Neuronal stem cell (in vitro differentiated cells): ENCODE measurements around the gene HIF1A.
A peak's percentile ranks its signal among the peaks of the same experiment; 100 is the strongest.

Source experiments
- DNase-seq: peaks from one replicate; pipeline ENCODE4 v3.0.0-alpha.2; 2013; ENCODE audit warnings: low spot score
- H2AFZ ChIP-seq: one replicate; pipeline ENCODE4 v1.6.1; 2013; ENCODE audit warnings: mild to moderate bottlenecking, low read length, inconsistent platforms
- H2AK5ac ChIP-seq: 2 replicates; pipeline ENCODE4 v1.6.1; 2013; ENCODE audit warnings: low read depth, mild to moderate bottlenecking, inconsistent platforms, low read length, moderate library complexity, mixed read lengths
- H2BK120ac ChIP-seq: 2 replicates; pipeline ENCODE4 v1.6.1; 2013; ENCODE audit warnings: low read depth, mild to moderate bottlenecking, inconsistent platforms, low read length, moderate library complexity, mixed read lengths
- H2BK12ac ChIP-seq: one replicate; pipeline ENCODE4 v1.6.1; 2013; ENCODE audit warnings: low read length, inconsistent platforms
- H2BK15ac ChIP-seq: 2 replicates; pipeline ENCODE4 v1.6.1; 2013; ENCODE audit warnings: mild to moderate bottlenecking, low read length, inconsistent platforms, mixed read lengths
- H2BK5ac ChIP-seq: one replicate; pipeline ENCODE4 v1.6.1; 2013; ENCODE audit warnings: inconsistent platforms, mild to moderate bottlenecking, low read length, moderate library complexity
- H3K14ac ChIP-seq: one replicate; pipeline ENCODE4 v1.6.1; 2013; ENCODE audit warnings: low read length, inconsistent platforms
- H3K18ac ChIP-seq: 2 replicates; pipeline ENCODE4 v1.6.1; 2013; ENCODE audit warnings: low read length, inconsistent platforms
- H3K23ac ChIP-seq: 2 replicates; pipeline ENCODE4 v1.6.1; 2013; ENCODE audit warnings: low read depth, mild to moderate bottlenecking, mixed read lengths, low read length, inconsistent platforms; ENCODE audit not compliant: poor library complexity
- H3K27ac ChIP-seq: replicated peaks from 3 replicates; pipeline ENCODE4 v1.5.1; 2013; ENCODE audit warnings: low read length, inconsistent platforms
- H3K27me3 ChIP-seq, 3 experiments: 2 replicates each; pipeline ENCODE4 v1.6.1; 2013; ENCODE audit warnings: low read length in 3 of 3, mild to moderate bottlenecking in 2 of 3, inconsistent platforms in 1 of 3, low read depth in 1 of 3, mixed read lengths in 1 of 3, moderate library complexity in 1 of 3; ENCODE audit not compliant: control insufficient read depth in 3 of 3, insufficient read depth in 3 of 3
- H3K36me3 ChIP-seq, 2 donors: replicated peaks in 1 of 2; 2 replicates each; pipeline ENCODE4 v1.6.1; 2013; ENCODE audit warnings: low read length in 2 of 2; ENCODE audit not compliant: control insufficient read depth in 2 of 2, insufficient read depth in 2 of 2
- H3K4ac ChIP-seq: 2 replicates; pipeline ENCODE4 v1.6.1; 2013; ENCODE audit warnings: inconsistent platforms, mild to moderate bottlenecking, low read length, moderate library complexity
- H3K4me1 ChIP-seq, 2 donors: 1 replicate in 1 of 2; 2 replicates in 1 of 2; pipeline ENCODE4 v1.6.1; 2013; ENCODE audit warnings: low read length in 2 of 2, low read depth in 1 of 2; ENCODE audit not compliant: control insufficient read depth in 2 of 2, insufficient read depth in 1 of 2
- H3K4me2 ChIP-seq: one replicate; pipeline ENCODE4 v1.6.1; 2013; ENCODE audit warnings: mild to moderate bottlenecking, low read length, inconsistent platforms; ENCODE audit not compliant: insufficient read depth, poor library complexity, severe bottlenecking
- H3K4me3 ChIP-seq, 2 donors: 2 replicates each; pipeline ENCODE4 v1.5.1; 2013; ENCODE audit warnings: low read length in 2 of 2, mild to moderate bottlenecking in 2 of 2, inconsistent platforms in 1 of 2, moderate library complexity in 1 of 2
- H3K79me1 ChIP-seq: one replicate; pipeline ENCODE4 v1.6.1; 2013; ENCODE audit warnings: low read depth, mild to moderate bottlenecking, inconsistent platforms, low read length, moderate library complexity
- H3K9ac ChIP-seq: one replicate; pipeline ENCODE4 v1.6.1; 2013; ENCODE audit warnings: mild to moderate bottlenecking, low read depth, low read length, inconsistent platforms; ENCODE audit not compliant: poor library complexity
- H3K9me3 ChIP-seq, 2 donors: replicated peaks in 1 of 2; 2 replicates each; pipeline versions ENCODE3 to v1.6.1; 2013; ENCODE audit warnings: low read length in 2 of 2, mild to moderate bottlenecking in 2 of 2, inconsistent platforms in 1 of 2, low read depth in 1 of 2, mixed read lengths in 1 of 2, moderate library complexity in 1 of 2; ENCODE audit not compliant: control insufficient read depth in 2 of 2, insufficient read depth in 1 of 2
- H4K8ac ChIP-seq: one replicate; pipeline ENCODE4 v1.6.1; 2013; ENCODE audit warnings: low read depth, mild to moderate bottlenecking, inconsistent platforms, low read length, moderate library complexity
- H4K91ac ChIP-seq: one replicate; pipeline ENCODE4 v1.6.1; 2013; ENCODE audit warnings: low read length, low read depth, mild to moderate bottlenecking, inconsistent platforms; ENCODE audit not compliant: poor library complexity
- WGBS, 2 donors: extraction: QIAGEN DNeasy Blood & Tissue Kit; methylation state at CpG; one replicate each; pipeline ENCODE4 v1.1.7; 2013; ENCODE audit warnings: missing lambda C conversion rate in 2 of 2, mixed read lengths in 1 of 2; ENCODE audit not compliant: insufficient read length in 2 of 2, insufficient replicate concordance in 1 of 2; ENCODE audit errors: extremely low coverage in 2 of 2; 5-methylcytosine and 5-hydroxymethylcytosine counted together

The HIF1A gene

DNA sequence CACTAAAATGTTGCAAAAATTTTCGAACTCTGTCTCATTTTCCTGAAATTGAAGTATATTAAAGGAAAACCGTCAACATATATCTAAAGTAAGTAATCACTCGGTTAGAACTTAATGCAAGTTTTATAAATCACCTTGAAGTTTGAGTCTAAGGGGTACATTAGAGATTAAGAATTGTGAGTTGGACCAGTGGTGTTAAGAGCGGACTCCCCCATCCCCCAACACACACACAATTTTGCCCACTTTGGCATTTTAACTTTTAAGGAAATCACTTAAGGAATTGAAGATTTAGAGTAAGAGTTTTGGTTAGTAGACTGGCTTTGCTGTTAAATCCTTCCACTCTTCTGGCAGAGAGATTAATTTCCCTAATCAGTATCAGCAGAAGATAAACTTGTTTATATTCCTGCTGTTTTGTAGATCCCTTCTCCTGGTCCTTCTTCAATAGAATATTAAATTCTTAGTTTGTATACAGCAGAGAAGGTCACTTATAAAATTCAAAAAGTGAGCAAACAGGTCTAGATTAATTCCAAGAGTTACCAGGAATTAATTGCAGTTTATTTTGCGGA lies 1.5 kb downstream of the HIF1A start:
- no peaks in the 10 kb centered on the region for H3K9me3 ChIP-seq
- H2BK12ac ChIP-seq, result no peak overlapping the region
- no peak overlapping the region for H2AK5ac ChIP-seq
- H3K27me3 ChIP-seq, result no peaks in the 10 kb centered on the region
- no peak overlapping the region for H3K14ac ChIP-seq
- H3K4me2 ChIP-seq, result peak overlapping the region; percentile 31
- H3K36me3 ChIP-seq, result peaks cover 0 to 9% of the 10 kb centered on the region in 2 donors
- H4K91ac ChIP-seq, result no peak overlapping the region
- no peaks in the 10 kb centered on the region for H3K79me1 ChIP-seq
- H2AFZ ChIP-seq, result no peak overlapping the region
- no peak overlapping the region for H3K9ac ChIP-seq
- no peak overlapping the region for H3K27ac ChIP-seq
- no peak overlapping the region for H2BK120ac ChIP-seq
- H3K4me3 ChIP-seq, result peak overlapping the region; percentile 76 to 92
- H2BK15ac ChIP-seq, result no peak overlapping the region
- no CpG with 5 or more reads among the region's 5 CpGs for WGBS, 2 donors
- no peak overlapping the region for H3K18ac ChIP-seq
- no peak overlapping the region for H3K23ac ChIP-seq
- no peak overlapping the region for H4K8ac ChIP-seq
- H2BK5ac ChIP-seq, result no peak overlapping the region
- peaks cover 6 to 7% of the 10 kb centered on the region in 2 donors for H3K4me1 ChIP-seq
- no peak for DNase-seq
- H3K4ac ChIP-seq, result no peak overlapping the region

DNA sequence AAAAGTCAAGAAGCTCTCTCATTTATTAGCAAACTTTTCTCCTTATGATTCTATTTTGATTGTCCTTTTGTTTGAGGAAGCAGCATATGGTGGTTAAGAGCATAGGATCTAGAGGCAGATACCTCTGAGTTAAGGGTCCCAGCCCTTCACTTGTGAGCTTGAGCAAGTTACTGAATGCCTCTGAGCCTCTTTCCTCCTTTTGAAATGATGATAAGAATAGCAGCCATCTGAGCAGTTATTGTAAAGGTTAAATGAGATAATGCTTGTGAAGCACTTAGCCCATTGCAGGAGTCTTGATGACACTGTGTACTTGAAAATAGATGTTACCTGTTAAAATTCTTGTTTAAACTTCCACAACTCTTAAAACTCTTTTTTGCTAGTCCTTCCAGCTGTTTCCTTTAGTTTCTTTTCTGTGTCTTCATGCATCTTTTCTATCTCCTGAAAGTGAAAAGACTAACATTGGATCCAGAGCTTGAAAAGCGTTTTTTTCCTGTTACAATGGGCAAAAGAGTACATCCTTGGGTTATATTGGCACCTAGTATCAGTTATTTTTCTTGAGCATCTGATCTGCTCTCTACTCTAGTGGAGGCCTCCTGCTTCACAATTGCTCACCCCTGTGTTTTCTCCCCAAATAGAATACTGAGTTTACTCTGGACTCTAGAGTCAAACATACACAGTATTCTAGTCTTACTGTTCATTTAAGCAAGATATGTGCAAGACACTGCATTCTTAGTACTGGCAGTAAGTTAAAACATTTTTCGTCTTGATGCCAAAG lies 3.1 kb downstream of the HIF1A start:
- no peaks in the 10 kb centered on the region for H3K79me1 ChIP-seq
- H3K18ac ChIP-seq, result no peak overlapping the region
- H2BK5ac ChIP-seq, result no peak overlapping the region
- H2BK15ac ChIP-seq, result no peak overlapping the region
- no peak overlapping the region for H2AFZ ChIP-seq
- peak overlapping the region; percentile 21 for H3K4me2 ChIP-seq
- DNase-seq, result no peak
- no peak overlapping the region for H3K14ac ChIP-seq
- no CpG with 5 or more reads among the region's 2 CpGs for WGBS, 2 donors
- no peak overlapping the region for H3K27ac ChIP-seq
- H3K36me3 ChIP-seq, result peaks cover 0 to 9% of the 10 kb centered on the region in 2 donors
- H3K9me3 ChIP-seq, result no peaks in the 10 kb centered on the region
- H2AK5ac ChIP-seq, result no peak overlapping the region
- no peak overlapping the region for H3K4ac ChIP-seq
- no peak overlapping the region for H4K8ac ChIP-seq
- no peak overlapping the region for H2BK12ac ChIP-seq
- no peak overlapping the region for H3K9ac ChIP-seq
- no peak overlapping the region for H4K91ac ChIP-seq
- H3K27me3 ChIP-seq, result no peaks in the 10 kb centered on the region
- no peak overlapping the region for H3K23ac ChIP-seq
- H2BK120ac ChIP-seq, result no peak overlapping the region
- peak overlapping the region in 1 of 2 donors; percentile 92 for H3K4me3 ChIP-seq
- peaks cover 6 to 7% of the 10 kb centered on the region in 2 donors for H3K4me1 ChIP-seq

DNA sequence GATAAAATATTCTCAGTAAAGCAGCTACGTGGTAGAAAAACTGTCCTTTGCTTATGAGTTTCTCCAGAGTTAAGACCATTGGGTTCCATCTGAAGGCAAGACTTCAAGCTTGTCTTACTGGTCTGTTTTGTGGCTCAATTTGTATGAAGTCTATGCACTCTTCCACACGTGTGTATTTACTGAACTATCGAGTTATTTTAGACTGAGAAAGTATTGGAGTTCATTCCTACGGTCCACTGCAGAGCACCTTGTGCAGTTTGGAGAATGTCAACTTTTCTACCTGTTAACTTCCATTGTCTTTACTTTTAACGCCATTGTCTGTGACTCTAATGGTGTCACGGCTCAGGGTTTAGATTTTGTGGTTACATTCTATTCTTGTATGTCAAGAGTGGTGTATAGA lies 3.7 kb downstream of the HIF1A start:
- H3K36me3 ChIP-seq, result peaks cover 0 to 9% of the 10 kb centered on the region in 2 donors
- H3K23ac ChIP-seq, result no peak overlapping the region
- no peak for DNase-seq
- H2BK12ac ChIP-seq, result no peak overlapping the region
- H3K4me1 ChIP-seq, result peaks cover 6 to 7% of the 10 kb centered on the region in 2 donors
- H4K91ac ChIP-seq, result no peak overlapping the region
- H2AFZ ChIP-seq, result no peak overlapping the region
- H4K8ac ChIP-seq, result no peak overlapping the region
- H3K4ac ChIP-seq, result no peak overlapping the region
- no peak overlapping the region for H3K27ac ChIP-seq
- H2BK120ac ChIP-seq, result no peak overlapping the region
- no peak overlapping the region for H3K14ac ChIP-seq
- H3K4me3 ChIP-seq, result no peak overlapping the region
- no peaks in the 10 kb centered on the region for H3K9me3 ChIP-seq
- no peak overlapping the region for H2BK15ac ChIP-seq
- no peaks in the 10 kb centered on the region for H3K27me3 ChIP-seq
- H3K9ac ChIP-seq, result no peak overlapping the region
- no peaks in the 10 kb centered on the region for H3K79me1 ChIP-seq
- no peak overlapping the region for H3K4me2 ChIP-seq
- no peak overlapping the region for H2AK5ac ChIP-seq
- WGBS, 2 donors, result no CpG with 5 or more reads among the region's 6 CpGs
- H2BK5ac ChIP-seq, result no peak overlapping the region
- no peak overlapping the region for H3K18ac ChIP-seq

DNA sequence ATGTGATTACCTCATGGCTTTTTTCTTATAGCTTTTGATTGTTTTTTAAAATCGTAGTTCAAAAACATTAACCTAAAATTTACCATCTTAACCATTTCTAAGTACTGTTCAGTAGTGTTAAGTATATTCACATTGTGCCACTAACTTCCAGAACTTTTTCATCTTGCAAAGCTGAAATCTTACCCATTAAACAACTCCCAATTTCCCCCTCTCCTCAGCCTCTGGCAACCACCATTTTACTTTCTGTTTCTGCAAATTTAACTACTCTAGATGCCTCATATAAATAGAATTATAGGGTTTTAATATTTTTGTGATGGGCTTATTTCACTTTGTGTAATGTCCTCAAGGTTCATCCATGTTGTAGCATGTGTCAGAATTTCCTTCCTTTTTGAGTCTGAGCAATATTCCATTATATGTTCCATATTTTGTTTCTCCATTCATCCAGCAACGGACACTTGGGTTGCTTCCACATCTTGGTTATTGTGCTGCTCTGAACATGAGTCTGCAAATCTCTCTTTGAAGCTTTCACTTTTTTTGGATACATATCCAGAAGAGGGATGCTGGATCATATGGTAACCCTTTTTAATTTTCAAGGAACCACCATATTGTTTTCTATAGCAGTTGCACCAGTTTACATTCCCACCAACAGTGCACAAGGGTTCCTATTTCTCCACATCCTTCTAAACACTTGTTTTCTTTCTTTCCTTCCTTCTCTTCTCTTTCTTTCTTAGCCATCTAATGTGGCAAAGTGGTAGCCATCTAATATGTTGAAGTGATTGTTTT lies 5.0 kb downstream of the HIF1A start:
- H2AFZ ChIP-seq, result no peak overlapping the region
- no peak for DNase-seq
- no peak overlapping the region for H3K27ac ChIP-seq
- H3K4me3 ChIP-seq, result no peak overlapping the region
- no peak overlapping the region for H3K14ac ChIP-seq
- H3K23ac ChIP-seq, result no peak overlapping the region
- peaks cover 0 to 9% of the 10 kb centered on the region in 2 donors for H3K36me3 ChIP-seq
- H3K4me2 ChIP-seq, result no peak overlapping the region
- H3K79me1 ChIP-seq, result no peaks in the 10 kb centered on the region
- no CpG with 5 or more reads among the region's 2 CpGs for WGBS, 2 donors
- H3K27me3 ChIP-seq, result no peaks in the 10 kb centered on the region
- H3K9me3 ChIP-seq, result no peaks in the 10 kb centered on the region
- no peak overlapping the region for H4K91ac ChIP-seq
- no peak overlapping the region for H2AK5ac ChIP-seq
- H2BK120ac ChIP-seq, result no peak overlapping the region
- no peak overlapping the region for H4K8ac ChIP-seq
- no peak overlapping the region for H3K18ac ChIP-seq
- no peak overlapping the region for H3K4ac ChIP-seq
- no peak overlapping the region for H2BK15ac ChIP-seq
- peaks cover 3 to 4% of the 10 kb centered on the region in 2 donors for H3K4me1 ChIP-seq
- H2BK5ac ChIP-seq, result no peak overlapping the region
- no peak overlapping the region for H3K9ac ChIP-seq
- H2BK12ac ChIP-seq, result no peak overlapping the region
